Fibroblast of lung (primary cell): ENCODE results near the gene DHX32. TPM values are rescaled to one million over a fixed set of nuclear protein-coding genes. Genes with fewer than 3 reads are reported as not detected.

ENCODE experiments used
- DNase-seq, 2 donors: peaks; one replicate each; pipeline versions ENCODE4 v3.0.0 to v3.0.0-alpha.2; 2010; ENCODE audit warnings: low read depth in 2 of 2
- H2AFZ ChIP-seq: 2 replicates; pipeline ENCODE4 v1.5.1; 2012; ENCODE audit warnings: low read length, control low read depth, inconsistent platforms
- H3K27ac ChIP-seq: 2 replicates; pipeline ENCODE4 v1.5.1; 2011; ENCODE audit warnings: low read length, control low read depth; ENCODE audit not compliant: insufficient read depth
- H3K27me3 ChIP-seq: 2 replicates; pipeline ENCODE4 v1.5.1; 2011; ENCODE audit warnings: mild to moderate bottlenecking, low read length; ENCODE audit not compliant: control insufficient read depth, insufficient read depth
- H3K36me3 ChIP-seq: 2 replicates; pipeline ENCODE4 v1.5.1; 2011; ENCODE audit warnings: low read length; ENCODE audit not compliant: control insufficient read depth, insufficient read depth
- H3K4me1 ChIP-seq: 2 replicates; pipeline ENCODE4 v1.5.1; 2011; ENCODE audit warnings: low read length; ENCODE audit not compliant: control insufficient read depth, insufficient read depth; ENCODE audit errors: extremely low read depth
- H3K4me2 ChIP-seq: 2 replicates; pipeline ENCODE4 v1.5.1; 2011; ENCODE audit warnings: low read length, control low read depth; ENCODE audit not compliant: insufficient read depth; ENCODE audit errors: extremely low read depth
- H3K4me3 ChIP-seq, 4 experiments: fragments of 200-600 bp in 1 of 4; sonication (generic) in 1 of 4; replicated peaks in 1 of 4; 2 replicates each; pipeline ENCODE4 v1.5.1; 2011 to 2016; ENCODE audit warnings: low read length in 4 of 4, low read depth in 3 of 4, mild to moderate bottlenecking in 3 of 4, control low read depth in 2 of 4, inconsistent platforms in 1 of 4, mixed read lengths in 1 of 4; ENCODE audit not compliant: insufficient read depth in 1 of 4; ENCODE audit errors: control extremely low read depth in 1 of 4
- H3K79me2 ChIP-seq: 2 replicates; pipeline ENCODE4 v1.5.1; 2012; ENCODE audit warnings: mild to moderate bottlenecking, low read length, inconsistent platforms; ENCODE audit not compliant: control insufficient read depth, insufficient read depth
- H3K9ac ChIP-seq: 2 replicates; pipeline ENCODE4 v1.5.1; 2011; ENCODE audit warnings: mild to moderate bottlenecking, low read length, control low read depth; ENCODE audit not compliant: insufficient read depth
- H3K9me3 ChIP-seq: 2 replicates; pipeline ENCODE4 v1.5.1; 2012; ENCODE audit warnings: low read depth, low read length; ENCODE audit not compliant: control insufficient read depth, insufficient read depth
- H4K20me1 ChIP-seq: 2 replicates; pipeline ENCODE4 v1.5.1; 2011; ENCODE audit warnings: low read length; ENCODE audit not compliant: control insufficient read depth, insufficient read depth; ENCODE audit errors: extremely low read depth
- CTCF ChIP-seq, 2 donors: IDR thresholded peaks in 1 of 2; conservative IDR thresholded peaks in 1 of 2; 1 replicate in 1 of 2; 2 replicates in 1 of 2; pipeline ENCODE4 v1.5.1; 2011 to 2012; ENCODE audit warnings: low read length in 2 of 2, control low read depth in 1 of 2, inconsistent platforms in 1 of 2, low read depth in 1 of 2, mild to moderate bottlenecking in 1 of 2
- EZH2 ChIP-seq: IDR thresholded peaks from 2 replicates; pipeline ENCODE4 v1.5.1; 2012; ENCODE audit warnings: low read length, control low read depth, mild to moderate bottlenecking; ENCODE audit errors: missing control alignments
- polyA plus RNA-seq, 2 donors: library from polyadenylated mRNA; depleted of rRNA in 1 of 2; stranded (reverse) in 1 of 2; unstranded in 1 of 2; fragments of >200 nt; gene quantifications; 2 replicates each; pipeline ENCODE4 v1.2.1, GENCODE V29; 2011 to 2012; ENCODE audit warnings: missing spikeins in 1 of 2
- total RNA-seq: library from RNA; depleted of rRNA; stranded (reverse); fragments of >200 nt; gene quantifications from 2 replicates; pipeline ENCODE4 v1.2.1, GENCODE V29; 2014

DHX32 gene
- total and polyA plus RNA-seq, 2 donors (not counting 1 experiment from before 2014, with no cell fraction given): 31.1 to 33.7 TPM

- Histone ChIP-seq H4K20me1 (no peaks in the 10 kb centered on the region), H3K4me1 (peaks cover 10% of the 10 kb centered on the region), H2AFZ (no peak overlapping the region), H3K4me2 (peak overlapping the region; percentile 89), H3K9me3 (no peaks in the 10 kb centered on the region), H3K9ac (no peak overlapping the region), H3K4me3 (peak overlapping the region; percentile 64 to 99 (median 86)), H3K27me3 (no peaks in the 10 kb centered on the region), H3K27ac (peak overlapping the region; percentile 100), H3K79me2 (peaks cover 47% of the 10 kb centered on the region), H3K36me3 (peaks cover 11% of the 10 kb centered on the region)
- TF ChIP-seq CTCF (conservative IDR thresholded peaks at IDR 0.05 in 1 of 2, IDR thresholded peaks at IDR 0.05 in 1 of 2; ENCODE audit: low read depth in 1 of 2, low read length in 2 of 2) (no peak), EZH2 (no peak)
- DNase-seq: peak in 1 of 2 donors; percentile 61
These were observed 56.4 kb downstream of the DHX32 start for GRCh38 chr10:125824736-125825135.

GRCh38 chr10:125823663-125824251, 57.3 kb downstream of the DHX32 start:
- Histone ChIP-seq H3K79me2 (peaks cover 47% of the 10 kb centered on the region), H3K27me3 (no peaks in the 10 kb centered on the region)

More at GRCh38 chr10:125823663-125824251, 57.3 kb downstream of the DHX32 start:
- DNase-seq: peak in 1 of 2 donors; percentile 3
- H2AFZ ChIP-seq: peak overlapping the region; percentile 100
- H3K36me3 ChIP-seq: peaks cover 8% of the 10 kb centered on the region
- H4K20me1 ChIP-seq: no peaks in the 10 kb centered on the region
- peak overlapping the region; percentile 96 for H3K9ac ChIP-seq
- H3K4me3 ChIP-seq: peak overlapping the region; percentile 64 to 99 (median 86)
- H3K9me3 ChIP-seq: no peaks in the 10 kb centered on the region
- H3K4me2 ChIP-seq: peak overlapping the region; percentile 89
- H3K27ac ChIP-seq: peak overlapping the region; percentile 100
- TF ChIP-seq CTCF (conservative IDR thresholded peaks at IDR 0.05 in 1 of 2, IDR thresholded peaks at IDR 0.05 in 1 of 2; ENCODE audit: low read depth in 1 of 2, low read length in 2 of 2): no peak
- no peak for TF ChIP-seq EZH2
- H3K4me1 ChIP-seq: peaks cover 10% of the 10 kb centered on the region
